SU-DHL-6 (cell line): ENCODE results near the gene PDE7B.

Source experiments
- EZH2phosphoT487 ChIP-seq: fragments of 200-600 bp; sonication (generic), shearing (Covaris generic); conservative IDR thresholded peaks from 2 replicates; pipeline ENCODE4 v1.6.1; 2018; ENCODE audit warnings: mild to moderate bottlenecking, antibody characterized with exemption, low read length, moderate library complexity, mixed read lengths
- TF ChIP-seq, protein P1 (sequence below): fragments of 200-600 bp; sonication (generic); IDR thresholded peaks from one replicate; pipeline ENCODE4 v1.5.1; 2017; ENCODE audit warnings: antibody characterized with exemption, mild to moderate bottlenecking, low read length, moderate library complexity; ENCODE audit not compliant: insufficient read depth, poor library complexity, severe bottlenecking

DNA sequence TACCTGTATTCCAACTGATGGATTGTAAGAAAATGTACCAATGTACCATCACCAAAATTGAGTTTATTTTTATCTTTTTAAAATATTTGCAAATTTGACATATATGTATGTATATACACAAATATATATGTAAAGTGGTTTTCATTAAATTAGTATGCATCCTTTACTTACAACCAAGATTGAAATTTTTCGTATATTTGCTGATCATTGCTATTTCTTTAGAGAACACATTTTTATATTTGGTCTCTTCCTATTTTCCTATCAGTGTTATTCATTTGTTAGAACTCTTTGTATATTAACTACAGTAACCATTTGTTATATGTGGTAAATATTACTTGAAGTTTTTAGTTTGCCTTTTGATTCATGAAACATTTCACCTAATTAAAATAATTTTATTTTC, 324.4 kb downstream of the PDE7B start:
- TF ChIP-seq, protein P1, sequence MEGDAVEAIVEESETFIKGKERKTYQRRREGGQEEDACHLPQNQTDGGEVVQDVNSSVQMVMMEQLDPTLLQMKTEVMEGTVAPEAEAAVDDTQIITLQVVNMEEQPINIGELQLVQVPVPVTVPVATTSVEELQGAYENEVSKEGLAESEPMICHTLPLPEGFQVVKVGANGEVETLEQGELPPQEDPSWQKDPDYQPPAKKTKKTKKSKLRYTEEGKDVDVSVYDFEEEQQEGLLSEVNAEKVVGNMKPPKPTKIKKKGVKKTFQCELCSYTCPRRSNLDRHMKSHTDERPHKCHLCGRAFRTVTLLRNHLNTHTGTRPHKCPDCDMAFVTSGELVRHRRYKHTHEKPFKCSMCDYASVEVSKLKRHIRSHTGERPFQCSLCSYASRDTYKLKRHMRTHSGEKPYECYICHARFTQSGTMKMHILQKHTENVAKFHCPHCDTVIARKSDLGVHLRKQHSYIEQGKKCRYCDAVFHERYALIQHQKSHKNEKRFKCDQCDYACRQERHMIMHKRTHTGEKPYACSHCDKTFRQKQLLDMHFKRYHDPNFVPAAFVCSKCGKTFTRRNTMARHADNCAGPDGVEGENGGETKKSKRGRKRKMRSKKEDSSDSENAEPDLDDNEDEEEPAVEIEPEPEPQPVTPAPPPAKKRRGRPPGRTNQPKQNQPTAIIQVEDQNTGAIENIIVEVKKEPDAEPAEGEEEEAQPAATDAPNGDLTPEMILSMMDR, result no peak
- no peak for TF ChIP-seq EZH2phosphoT487
